NCI-H2107 treated with DMSO at 0.1 percent for 48 hours (cell line): Measurements from ENCODE around the gene SETD1B.

Source experiments
- DNase-seq: peaks from one replicate; lab custom pipeline; 2025; ENCODE audit not compliant: unreplicated experiment; lab: John Stamatoyannopoulos, UW

The SETD1B gene

DNA sequence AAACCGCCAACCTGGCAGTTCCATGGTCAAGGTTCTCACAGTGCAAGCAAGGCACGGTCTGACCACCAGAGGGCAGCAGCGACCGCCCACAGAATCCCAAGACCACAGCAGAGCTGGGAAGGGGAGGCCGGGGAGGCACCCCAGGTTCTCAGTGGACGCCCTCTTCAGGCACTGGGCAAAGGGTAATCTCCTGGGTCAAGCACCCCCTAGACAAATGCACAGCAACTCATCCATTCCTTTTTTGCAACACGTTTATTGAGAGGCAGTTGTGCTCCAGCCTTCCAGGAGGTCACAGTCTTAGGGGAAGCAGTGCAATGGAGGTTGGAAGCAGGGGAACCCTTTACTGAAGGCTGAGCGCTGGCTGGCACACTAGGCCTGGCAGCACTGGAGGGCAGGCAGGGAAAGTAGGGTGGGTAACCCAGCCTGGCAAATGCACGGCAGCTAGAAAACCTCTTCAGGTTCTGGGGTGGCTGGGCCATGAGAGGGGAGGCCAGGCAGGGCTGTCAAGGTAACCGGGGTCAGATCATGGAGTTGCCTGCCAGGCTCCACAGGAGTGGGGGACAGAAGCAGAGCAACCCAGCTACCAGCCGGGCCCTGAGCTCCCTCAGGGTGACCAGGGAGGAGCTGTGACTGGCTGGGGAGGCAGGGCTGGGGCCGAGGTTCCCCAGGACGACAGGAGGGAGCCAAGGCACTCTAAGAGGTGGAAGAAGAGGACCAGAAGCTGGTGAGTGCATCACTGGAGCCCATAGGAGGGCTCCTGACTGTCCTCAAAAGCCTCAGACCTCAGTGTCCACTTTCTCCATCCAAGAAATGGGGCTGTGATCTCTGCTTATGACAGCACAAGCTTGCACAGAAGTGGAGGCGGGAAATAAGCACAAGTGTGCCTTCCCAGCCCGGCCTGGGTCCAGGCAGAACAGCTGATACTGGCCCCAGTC is 8.5 kb upstream of the SETD1B start:
- DNase-seq, result peak; percentile 57

DNA sequence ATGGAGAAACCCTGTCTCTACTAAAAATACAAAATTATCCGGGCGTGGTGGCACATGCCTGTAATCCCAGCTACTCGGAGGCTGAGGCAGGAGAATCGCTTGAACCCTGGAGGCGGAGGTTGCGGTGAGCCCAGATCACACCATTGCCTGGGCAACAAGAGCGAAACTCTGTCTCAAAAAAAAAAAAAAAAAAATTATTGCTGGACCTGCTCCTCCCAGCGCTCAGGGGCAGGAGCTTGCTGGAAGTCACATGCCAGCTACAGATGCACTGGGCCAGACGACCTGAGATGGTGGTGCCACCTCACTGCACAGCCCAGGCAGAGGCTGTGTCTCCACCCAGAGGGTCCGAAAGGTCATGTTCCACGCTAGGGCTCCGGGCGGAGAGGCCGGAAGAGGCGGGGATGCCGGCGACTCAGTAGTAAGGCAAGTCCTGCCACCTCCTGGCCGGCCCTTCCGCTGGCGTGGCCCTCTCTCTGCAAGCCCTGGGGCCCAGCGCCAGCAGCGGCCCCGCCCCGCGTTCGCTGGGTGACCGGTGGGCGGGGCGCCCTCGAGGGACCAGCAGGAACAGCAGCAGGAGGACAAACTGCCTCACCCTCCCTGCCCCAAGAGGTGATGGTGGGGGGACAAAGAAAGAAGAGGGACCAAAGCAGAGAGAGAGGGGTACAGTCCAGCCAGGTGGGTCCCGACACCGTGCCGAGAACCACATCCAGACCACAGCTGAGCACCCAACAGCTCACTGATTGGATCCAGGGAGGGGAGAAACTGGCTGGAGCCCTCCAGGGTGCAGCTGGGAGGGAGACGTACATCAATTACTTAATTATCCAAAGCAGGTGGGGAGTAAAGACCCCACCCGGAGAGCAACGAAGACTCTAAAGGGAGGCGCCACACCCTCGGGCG is 6.7 kb upstream of the SETD1B start:
- peak; percentile 61 for DNase-seq

DNA sequence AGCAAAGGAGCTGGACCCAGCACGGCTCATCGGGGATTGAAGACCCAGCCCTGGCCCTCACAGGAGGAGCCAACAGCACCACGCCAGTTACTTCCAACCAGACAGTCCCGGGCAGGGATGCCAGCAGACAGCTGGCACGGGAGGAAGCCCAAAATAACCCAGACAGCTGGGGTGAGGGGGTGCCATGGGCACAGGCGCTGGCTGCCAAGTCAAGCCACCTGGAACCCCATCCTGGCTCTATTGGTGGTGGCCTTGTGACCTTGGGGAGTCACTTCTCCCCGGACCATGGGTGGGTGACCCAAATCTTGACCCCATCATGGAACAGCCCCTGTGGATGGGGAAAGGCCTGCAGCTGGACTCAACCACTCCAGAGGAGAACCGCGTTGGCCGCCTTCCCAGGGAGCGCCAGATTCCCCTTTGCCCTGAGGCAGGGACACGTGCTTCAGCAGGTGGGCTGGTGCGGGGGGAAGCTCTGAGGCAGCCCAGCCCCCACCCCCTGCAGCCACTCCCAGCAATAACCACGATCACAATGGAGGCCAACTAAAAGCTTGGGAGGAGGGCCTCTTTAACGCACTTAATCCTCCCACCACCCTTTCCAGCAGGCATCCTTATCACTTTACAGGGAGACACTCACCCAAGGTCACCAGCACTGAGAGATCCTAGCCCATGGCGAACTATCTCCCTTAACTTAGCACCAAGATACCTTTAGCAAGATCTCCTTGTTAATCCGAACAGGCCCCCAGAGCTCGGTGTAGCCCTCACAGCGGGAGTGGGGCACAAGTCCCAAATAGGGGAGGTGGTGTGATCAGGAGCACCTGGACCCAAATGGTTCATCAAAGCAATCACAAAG is 5.6 kb upstream of the SETD1B start:
- peak; percentile 91 for DNase-seq

DNA sequence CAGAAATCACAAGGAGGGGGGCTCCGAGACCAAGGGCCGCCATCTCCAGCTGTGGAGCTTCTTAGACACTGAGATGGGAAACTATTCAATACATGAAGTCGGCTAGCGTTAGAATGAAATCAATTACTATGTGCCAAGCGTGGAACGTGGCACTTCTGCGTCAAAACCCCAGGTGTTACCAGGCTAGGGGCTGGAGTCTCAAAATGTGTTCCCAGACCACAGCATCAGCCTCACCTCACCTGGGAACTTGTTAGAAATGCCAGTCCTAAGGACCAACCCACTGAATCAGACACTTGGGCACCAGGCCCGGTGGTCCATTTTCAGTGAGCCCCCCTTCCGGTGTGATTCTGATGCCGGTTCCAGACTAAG is 5.0 kb upstream of the SETD1B start:
- no peak for DNase-seq

DNA sequence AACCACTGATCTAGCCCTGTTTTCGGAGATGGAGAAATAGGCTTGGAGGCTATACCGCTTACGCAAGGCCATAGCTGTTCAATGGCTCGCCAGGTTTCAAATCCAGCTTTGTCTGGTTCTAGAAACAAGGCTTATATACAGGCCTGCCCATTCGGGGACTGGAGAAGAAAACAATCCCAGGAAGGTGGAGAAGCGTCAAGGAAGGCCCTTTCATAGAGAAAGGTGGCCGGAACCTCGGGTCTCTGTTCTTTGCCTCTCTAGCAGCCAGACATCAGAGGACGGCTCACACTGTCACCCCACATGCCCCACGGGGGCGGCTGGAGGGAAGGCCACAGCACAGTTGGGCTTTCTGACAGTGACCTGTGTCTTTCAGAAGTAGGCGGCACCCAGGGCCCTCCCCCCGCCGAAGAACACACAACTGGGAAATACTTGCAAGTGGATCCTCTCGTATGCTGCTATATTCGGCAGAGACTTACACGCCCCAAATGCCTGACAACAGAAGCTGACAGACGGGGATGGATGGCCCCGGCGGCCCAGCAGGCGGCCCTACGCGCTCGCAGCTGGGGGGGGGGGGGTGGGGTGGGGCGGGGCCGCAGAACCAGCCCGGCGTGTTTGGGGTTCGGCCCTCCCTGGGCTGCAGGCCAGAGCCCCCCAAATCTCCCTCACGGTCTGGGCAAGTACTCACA is 4.5 kb upstream of the SETD1B start:
- peak; percentile 71 for DNase-seq

DNA sequence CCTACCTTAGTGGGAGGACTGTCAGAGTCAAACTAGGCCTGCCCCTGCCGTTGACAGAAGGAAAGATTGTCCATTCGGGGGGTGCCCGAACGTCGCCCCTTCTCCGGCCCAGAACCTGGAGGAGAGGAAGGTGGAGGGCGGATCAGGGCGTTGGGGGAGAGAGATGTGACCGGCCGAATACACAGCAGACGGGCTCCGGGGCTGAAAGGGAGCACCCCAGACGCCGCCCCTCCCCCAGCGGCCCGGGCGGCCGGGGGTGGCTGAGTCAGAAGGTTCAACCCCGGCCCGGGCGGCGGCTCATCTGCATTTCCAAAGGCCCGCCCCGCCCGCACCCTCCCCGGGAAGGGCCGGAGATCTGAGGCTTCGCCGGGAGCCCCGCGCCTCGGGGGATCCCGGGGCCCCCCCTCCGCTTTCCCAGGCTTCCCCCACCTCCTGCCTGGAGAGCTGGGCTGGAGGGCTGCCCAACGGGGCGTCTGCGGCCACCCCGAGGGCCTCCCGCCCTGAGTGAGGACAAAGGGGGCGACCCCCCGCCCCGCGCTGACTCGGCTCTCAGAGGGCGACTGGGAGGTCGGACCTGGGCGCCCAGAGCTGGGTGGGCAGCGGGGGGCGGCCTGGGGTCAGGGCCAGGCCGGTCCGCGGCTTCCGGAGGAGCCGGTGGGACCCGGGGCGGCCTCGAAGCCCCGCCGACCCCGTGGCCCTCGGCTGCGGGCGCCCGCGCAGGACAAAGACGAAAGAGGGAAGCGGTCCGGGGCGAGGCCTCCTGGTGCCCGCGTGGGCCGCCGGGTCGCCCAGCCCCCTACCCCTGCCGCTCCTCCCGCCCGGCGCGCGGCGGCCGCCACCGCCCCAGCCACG is 3.7 kb upstream of the SETD1B start:
- peak; percentile 61 for DNase-seq

DNA sequence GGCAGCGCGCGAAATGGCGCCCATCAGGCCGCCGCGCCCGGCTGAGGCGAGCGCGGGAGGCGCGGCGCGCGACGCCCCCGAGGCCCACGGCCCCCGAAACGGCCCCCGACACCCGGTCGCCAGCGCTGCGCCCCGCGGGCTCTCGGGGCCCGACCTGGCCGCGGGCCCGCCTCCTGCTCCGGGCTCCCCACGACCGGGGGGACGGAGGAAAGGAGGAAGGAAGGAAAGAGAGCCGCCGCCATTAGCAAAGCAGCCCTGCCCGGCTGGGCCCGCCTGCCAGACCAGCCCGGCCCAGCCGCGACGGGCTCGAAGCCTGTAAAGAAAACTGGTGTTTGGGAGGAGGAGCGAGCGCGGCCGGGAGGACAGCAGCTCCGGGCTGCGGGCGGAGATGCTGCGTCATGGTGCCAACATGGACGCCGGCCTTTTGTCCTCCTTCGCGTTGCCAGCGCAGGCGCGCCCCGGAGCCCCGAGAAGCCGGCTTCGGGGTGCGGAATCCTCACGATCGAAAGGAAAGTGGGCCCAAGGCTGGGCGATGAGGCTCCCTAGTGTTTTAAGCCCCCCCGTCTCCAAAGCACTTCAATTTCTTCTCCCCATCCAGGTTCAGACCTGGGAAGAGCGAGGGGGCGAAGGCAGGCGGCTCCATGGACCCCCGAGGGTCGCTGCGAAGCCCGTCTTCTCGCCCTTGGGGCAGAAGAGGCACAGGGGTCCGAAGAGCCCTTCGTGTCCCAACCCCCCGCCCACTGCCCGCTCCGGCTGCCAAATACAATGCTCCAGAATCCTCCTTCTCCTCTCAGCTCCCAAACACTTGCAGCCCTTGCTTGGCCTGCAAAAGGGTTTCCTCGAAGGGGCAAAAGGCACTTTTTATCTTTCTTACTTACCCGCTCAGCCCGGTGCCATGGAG is 2.9 kb upstream of the SETD1B start:
- peak; percentile 70 for DNase-seq

DNA sequence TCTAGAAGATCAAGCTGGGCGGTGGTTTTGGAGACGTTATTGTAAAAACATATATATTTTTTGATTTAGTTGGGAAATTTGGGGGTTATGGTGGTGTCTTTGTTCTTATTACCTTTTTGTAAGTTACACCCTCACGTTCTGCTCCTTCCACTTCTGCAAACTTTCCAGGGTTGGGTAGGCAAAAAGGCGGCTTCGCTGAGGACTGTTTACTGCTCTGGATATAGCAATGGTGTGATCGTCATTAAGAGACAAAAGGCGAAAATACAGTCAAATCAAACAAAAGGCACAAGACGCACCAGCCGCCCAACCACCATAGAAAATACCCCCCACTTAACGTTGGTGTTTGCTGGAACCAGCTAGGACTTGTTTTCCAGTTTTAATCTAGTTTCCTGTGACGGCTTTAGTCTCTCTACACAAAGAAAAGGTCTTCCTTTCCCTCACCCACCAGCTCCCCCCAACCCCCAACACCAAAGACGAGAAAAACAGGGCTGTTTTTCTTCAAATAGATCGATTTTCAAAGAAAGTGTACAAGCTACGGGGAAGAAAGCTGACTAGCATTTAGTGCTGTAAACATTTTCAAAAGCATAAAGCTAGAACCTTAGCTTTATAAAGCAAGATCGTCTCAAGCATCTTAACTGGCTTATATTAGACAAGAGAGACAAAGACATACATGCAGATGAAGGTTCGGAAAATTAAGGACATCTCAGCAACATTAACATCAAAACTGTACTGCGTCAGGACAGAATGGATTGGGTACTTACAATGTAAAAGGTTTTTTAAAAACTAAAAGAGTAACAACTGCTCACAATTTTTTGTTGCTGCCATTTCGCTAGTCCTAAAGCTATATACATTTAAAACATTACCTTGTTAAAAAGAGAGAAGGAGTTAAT is 2.0 kb upstream of the SETD1B start:
- peak; percentile 87 for DNase-seq

DNA sequence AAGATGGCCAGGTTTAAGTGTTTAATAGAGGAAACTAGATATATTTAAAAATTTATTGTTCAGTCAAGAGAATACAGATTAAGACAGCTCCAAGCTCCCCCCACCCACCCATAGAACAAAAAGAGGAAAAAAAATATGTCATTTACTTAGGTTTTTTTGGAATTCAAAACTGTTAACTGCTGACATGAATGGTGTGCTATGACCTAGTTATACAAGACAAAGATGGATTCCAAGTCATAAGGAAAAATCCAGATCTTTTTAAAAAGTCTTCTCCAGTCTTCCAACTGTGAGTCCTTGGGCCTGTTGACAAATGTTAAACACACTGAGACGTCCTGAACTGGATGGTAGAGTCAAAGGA is 1.3 kb upstream of the SETD1B start:
- DNase-seq, result no peak

DNA sequence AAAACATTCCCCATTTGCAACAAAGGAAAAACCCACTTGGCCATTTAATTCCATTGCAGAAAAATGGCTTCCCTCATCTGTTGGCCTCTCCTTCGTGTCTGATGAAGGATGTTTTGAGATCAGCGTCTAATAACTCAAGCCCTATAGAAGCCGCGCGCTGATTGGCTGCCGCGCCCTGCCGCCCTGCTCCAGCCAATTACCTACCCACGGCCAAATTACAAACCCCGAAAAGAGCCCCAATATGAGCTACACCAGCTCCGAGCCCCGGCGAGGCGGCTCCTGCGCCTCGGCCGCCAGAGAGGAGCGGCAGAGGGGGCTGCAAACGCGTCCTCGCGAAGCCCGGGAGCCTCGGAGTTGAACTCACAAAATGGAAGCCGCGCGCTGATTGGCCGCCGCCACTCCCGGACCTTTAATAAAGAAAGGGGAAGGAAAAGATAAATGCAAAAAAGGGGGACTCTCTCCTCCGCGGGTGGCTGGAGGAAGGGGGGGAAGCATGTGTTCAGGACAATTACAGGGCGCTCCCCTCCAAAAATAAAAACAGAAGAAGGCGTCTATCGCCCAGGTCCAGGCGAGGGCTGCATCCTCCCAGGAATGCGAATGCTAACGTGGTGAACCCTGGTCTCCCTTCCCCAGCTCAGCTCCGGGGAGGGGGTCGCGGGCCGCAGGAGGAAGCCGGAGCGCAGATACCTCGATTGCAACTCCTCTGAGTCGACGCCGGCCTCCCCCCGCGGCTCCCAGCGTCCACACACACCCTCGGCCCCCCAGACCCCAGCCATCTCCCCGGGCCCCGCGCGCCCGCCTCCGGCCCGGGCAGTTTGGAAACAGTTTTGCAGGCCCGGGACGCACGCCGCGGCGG is 738 bp upstream of the SETD1B start:
- peak; percentile 96 for DNase-seq

DNA sequence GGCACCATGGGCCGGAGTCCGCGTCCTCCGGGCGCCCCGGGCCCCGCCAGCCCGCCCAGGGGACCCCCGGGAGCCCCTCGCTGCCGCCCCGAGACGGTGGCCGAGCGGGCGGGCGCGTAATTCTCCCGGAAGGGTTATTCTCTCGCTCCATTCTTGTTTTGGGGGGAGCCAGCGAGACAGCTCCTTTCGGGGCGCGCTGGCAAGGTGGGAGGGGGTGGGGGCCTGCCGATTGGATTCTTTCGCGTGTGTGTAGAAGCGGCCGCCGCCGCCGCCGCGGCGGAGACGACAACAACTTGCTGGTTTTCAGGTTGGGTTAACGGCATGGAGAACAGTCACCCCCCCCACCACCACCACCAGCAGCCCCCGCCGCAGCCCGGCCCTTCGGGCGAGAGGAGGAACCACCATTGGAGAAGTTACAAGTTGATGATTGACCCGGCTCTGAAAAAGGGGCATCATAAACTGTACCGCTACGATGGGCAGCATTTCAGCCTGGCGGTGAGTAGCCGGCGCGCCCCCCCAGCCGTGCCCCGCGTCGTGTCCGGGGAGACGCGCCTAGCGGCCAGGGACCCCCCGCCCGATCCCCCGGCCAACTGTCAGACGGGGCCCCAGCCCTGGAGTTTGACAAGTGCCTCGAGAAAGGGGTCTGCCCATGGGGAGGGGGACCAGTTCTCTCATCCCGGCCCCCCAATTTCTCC is 755 bp downstream of the SETD1B start:
- DNase-seq, result peak; percentile 29

DNA sequence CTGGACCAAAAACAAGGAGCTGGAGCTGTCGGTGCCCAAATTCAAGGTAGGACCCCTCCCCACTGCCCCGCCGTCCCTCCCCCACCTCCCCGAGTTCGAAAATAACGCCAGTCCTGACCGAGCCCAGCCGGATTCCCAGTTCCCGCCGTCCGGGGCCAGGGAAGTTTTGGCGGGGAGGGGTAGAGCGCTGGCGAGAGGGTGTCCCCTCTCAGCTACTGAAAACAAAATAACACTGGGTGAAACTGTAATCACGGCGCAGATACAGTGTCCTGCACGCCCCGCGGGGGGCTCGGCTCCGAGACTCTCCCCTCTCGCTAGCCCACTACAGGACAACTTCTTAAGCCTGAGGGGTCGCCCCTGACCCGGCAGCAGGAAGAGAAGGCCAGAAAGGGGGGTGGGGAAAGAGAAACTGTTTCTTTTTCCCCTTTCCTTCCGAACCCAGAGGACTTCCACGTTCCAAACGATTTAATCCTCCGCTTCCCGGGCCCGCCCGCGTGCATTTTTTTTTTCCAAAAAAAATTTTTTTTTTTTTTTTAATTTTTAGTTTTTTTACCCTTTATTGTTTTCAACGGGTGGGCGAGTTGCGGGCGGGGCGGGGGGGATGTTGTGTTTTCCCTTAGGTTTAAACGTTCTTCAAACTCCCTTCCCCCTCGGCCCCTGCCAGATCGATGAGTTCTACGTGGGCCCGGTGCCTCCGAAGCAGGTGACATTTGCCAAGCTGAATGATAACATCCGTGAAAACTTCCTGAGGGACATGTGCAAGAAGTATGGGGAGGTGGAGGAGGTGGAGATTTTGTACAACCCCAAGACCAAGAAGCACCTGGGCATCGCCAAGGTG is 1.6 kb downstream of the SETD1B start:
- no peak for DNase-seq

DNA sequence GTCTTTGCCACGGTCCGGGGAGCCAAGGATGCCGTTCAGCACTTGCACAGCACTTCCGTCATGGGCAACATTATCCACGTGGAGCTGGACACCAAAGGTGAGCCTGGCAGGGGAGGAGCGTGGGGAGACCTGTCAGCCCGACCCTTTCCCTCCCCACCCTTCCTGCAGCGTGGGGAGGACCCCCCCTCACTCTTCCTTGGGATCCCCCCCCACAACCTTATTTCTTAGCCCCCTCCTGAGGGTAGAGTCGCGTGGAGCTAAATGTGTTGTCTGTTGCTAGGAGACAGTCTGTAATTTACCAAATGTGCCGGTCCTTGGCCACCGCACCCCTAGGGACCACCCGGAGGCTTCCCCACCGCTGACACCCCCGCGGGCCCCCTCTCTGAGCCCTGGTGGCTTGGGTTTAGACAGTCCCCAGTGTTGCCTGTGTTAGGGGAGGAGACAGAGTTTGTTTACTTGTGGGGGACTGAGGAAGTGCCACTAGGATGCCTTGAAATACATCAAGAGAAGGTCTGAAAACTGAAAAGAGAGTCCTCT is 2.3 kb downstream of the SETD1B start:
- no peak for DNase-seq

DNA sequence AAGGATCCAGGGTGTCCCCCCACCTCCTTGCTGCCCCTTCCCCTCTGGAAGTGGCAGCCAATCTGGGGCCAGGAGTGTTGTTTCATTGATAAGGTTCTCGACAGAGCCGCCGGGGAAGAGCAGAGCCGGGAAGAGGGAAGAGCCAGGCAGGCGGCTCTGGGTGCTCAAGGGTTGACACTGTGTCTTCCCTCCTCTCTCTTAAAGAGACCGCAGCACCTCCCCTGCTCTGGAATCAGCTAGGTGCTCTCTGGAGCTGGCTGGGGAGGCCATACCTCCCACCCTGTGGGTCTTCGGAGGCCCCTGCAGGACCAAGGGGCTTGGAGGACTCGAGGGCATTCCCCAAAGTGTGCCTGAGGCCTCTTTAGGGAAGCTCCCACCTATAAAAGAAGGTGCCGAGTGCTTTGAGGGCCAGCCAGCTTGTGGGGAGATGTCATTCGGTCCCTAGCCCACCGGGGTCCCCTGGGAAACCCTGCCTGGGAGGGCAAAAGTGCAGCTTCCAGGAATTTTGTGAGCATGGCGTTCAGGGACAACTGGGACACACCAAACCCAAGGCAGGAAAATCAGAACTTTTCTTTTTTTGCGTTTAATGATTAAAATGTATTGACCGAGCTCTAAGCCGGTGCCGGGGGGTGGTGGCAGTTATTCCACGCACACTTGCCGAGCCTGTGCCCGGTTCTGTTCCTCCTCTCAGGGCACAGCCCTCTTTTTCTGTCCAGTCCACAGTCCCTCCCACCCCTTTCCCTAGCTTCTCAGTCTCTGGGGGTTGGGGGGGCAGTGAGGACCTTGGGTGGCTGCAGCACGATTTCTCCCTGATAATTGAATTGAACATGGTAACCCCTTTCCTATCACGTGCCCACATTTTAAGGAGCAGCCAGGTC is 3.0 kb downstream of the SETD1B start:
- no peak for DNase-seq
